Nephron (organoid): ENCODE data around the gene ECD.
A peak's percentile ranks its signal among the peaks of the same experiment; 100 is the strongest.

Experiments
- H3K27ac Mint-ChIP-seq, 3 experiments: 2 replicates each; pipeline ENCODE4 v1.8.0; 2020; ENCODE audit warnings: mixed read lengths in 3 of 3, mild to moderate bottlenecking in 2 of 3, moderate library complexity in 1 of 3
- H3K27me3 Mint-ChIP-seq: 2 replicates; pipeline ENCODE4 v1.8.0; 2021; ENCODE audit warnings: low read depth, mild to moderate bottlenecking, moderate library complexity, mixed read lengths
- H3K36me3 Mint-ChIP-seq: 2 replicates; pipeline ENCODE4 v1.8.0; 2020; ENCODE audit warnings: low read depth, mixed read lengths
- H3K4me1 Mint-ChIP-seq: 2 replicates; pipeline ENCODE4 v1.8.0; 2020; ENCODE audit warnings: mixed read lengths
- H3K4me3 Mint-ChIP-seq, 3 experiments: 2 replicates each; pipeline ENCODE4 v1.8.0; 2020; ENCODE audit warnings: mild to moderate bottlenecking in 3 of 3, mixed read lengths in 3 of 3, moderate library complexity in 2 of 3
- H3K9me3 Mint-ChIP-seq: 2 replicates; pipeline ENCODE4 v1.8.0; 2020; ENCODE audit warnings: mixed read lengths
- TF ChIP-seq, protein P1 (sequence below), 3 experiments: fragments of 200-600 bp; sonication (generic); IDR thresholded peaks; one replicate each; pipeline ENCODE4 v1.5.0; 2021; ENCODE audit warnings: antibody characterized with exemption in 3 of 3; ENCODE audit not compliant: unreplicated experiment in 3 of 3

The ECD gene

DNA sequence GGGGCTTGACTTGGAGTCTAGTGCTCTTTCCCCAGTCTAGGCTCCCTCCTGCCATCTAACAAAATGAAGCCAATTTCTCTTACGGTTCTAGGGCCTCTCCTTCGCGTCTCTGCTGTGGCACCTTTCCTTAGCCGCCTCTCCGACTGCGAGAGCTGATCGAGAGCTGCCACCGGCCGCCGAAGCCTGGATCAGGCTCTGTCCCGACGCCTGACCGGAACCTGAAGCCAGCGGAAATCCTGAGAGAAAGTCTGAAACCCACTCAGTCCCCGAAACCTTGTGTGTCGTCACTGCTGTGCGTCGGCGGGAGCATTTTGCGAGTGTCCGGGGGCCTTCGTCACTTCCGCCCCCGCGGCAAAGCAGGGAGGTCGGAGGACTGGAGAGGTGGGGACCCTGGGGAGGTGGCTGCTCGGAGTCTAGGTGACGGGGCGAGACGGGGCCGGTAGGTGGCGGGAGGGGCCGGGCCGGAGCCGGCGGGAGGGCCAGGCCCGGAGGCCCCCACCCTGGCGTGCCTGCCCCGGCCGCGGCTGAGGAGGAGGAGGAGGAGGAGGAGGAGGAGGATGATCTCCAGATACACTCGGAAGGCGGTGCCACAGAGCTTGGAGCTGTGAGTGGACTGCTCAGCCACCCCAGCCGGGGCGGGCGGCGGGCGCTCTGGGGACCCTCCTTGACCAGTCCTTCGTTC is at the start of gene ECD, which contains the start of gene FAM149B1:
TSS of gene ECD (minus strand) at position 226 of the 682 bp plus-strand sequence. CDS start 4,071 bp downstream, outside the sequence.
TSS of gene FAM149B1 (plus strand) at position 337 of the 682 bp plus-strand sequence. CDS start at position 558, 221 bp downstream.
- H3K9me3 Mint-ChIP-seq: no peaks in the 10 kb centered on the region
- peaks cover 36% of the 10 kb centered on the region for H3K36me3 Mint-ChIP-seq
- H3K4me3 Mint-ChIP-seq: peak within 1 kb of the TSS; percentile 98 to 99 (median 99)
- H3K27me3 Mint-ChIP-seq: no peaks in the 10 kb centered on the region
- H3K4me1 Mint-ChIP-seq: peaks cover 25% of the 10 kb centered on the region
- TF ChIP-seq, protein P1, sequence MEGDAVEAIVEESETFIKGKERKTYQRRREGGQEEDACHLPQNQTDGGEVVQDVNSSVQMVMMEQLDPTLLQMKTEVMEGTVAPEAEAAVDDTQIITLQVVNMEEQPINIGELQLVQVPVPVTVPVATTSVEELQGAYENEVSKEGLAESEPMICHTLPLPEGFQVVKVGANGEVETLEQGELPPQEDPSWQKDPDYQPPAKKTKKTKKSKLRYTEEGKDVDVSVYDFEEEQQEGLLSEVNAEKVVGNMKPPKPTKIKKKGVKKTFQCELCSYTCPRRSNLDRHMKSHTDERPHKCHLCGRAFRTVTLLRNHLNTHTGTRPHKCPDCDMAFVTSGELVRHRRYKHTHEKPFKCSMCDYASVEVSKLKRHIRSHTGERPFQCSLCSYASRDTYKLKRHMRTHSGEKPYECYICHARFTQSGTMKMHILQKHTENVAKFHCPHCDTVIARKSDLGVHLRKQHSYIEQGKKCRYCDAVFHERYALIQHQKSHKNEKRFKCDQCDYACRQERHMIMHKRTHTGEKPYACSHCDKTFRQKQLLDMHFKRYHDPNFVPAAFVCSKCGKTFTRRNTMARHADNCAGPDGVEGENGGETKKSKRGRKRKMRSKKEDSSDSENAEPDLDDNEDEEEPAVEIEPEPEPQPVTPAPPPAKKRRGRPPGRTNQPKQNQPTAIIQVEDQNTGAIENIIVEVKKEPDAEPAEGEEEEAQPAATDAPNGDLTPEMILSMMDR (IDR thresholded peaks at IDR 0.05; ENCODE audit: unreplicated experiment in 3 of 3): no peak
- peak within 1 kb of the TSS; percentile 97 to 99 (median 98) for H3K27ac Mint-ChIP-seq

DNA sequence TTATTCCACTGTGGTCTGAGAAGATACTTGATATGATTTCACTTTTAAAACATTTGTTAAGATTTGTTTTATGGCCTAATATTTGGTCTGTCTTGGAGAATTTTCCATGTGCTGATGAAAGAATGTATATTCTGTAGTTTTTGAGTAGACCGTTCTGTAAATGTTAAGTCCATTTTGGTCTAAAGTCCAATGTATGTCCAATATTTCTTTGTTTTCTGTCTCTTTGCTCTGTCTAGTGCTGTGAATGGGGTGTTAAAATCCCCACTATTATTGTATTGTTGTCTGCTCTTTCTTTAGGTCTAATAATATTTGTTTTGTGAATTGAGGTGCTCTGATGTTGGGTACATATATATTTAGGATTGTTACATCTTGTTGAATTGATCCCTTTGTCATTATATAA is 47.9 kb upstream of the ECD start:
- TF ChIP-seq, protein P1 (IDR thresholded peaks at IDR 0.05; ENCODE audit: unreplicated experiment in 3 of 3): no peak
- H3K4me1 Mint-ChIP-seq: no peaks in the 10 kb centered on the region
- H3K9me3 Mint-ChIP-seq: no peaks in the 10 kb centered on the region
- no peak overlapping the region for H3K4me3 Mint-ChIP-seq
- no peak overlapping the region for H3K27ac Mint-ChIP-seq
- no peaks in the 10 kb centered on the region for H3K27me3 Mint-ChIP-seq
- peaks cover 71% of the 10 kb centered on the region for H3K36me3 Mint-ChIP-seq

DNA sequence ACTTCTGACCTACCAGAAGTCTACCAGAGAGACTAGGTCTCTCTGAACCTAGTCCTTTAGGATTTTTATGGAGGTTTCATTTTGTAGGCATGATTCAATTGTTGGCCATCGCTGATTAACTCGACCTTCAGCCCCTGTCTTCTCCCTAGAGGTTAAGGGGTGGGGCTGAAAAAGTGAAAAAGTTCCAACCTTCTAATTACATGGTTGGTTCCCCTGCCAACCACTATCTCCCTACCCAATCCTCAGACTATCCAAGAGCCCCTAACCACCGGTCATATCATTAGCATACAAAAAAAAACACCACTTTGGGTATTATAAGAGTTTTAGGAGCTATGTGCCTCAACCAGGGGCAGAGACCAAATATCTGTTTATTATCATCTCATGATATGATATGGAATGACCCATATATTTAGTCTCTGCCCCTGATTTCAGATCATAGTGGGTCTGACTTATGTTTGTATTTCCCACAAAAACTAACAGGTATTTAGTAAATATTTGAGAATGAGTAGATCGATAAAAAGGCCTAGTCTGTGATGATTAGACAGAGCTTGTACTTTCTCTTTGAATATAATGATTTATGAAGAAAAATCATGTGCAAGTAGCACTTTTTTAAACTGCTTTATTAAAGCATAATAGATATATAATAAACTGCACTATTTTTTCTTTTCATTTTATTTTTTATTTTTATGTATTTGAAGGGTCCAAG is 43.5 kb upstream of the ECD start:
- H3K4me3 Mint-ChIP-seq: no peak overlapping the region
- H3K27ac Mint-ChIP-seq: peak overlapping the region in 1 of 3 experiments; percentile 76
- no peaks in the 10 kb centered on the region for H3K4me1 Mint-ChIP-seq
- no peaks in the 10 kb centered on the region for H3K27me3 Mint-ChIP-seq
- no peaks in the 10 kb centered on the region for H3K9me3 Mint-ChIP-seq
- TF ChIP-seq, protein P1 (IDR thresholded peaks at IDR 0.05; ENCODE audit: unreplicated experiment in 3 of 3): no peak
- peaks cover 55% of the 10 kb centered on the region for H3K36me3 Mint-ChIP-seq

DNA sequence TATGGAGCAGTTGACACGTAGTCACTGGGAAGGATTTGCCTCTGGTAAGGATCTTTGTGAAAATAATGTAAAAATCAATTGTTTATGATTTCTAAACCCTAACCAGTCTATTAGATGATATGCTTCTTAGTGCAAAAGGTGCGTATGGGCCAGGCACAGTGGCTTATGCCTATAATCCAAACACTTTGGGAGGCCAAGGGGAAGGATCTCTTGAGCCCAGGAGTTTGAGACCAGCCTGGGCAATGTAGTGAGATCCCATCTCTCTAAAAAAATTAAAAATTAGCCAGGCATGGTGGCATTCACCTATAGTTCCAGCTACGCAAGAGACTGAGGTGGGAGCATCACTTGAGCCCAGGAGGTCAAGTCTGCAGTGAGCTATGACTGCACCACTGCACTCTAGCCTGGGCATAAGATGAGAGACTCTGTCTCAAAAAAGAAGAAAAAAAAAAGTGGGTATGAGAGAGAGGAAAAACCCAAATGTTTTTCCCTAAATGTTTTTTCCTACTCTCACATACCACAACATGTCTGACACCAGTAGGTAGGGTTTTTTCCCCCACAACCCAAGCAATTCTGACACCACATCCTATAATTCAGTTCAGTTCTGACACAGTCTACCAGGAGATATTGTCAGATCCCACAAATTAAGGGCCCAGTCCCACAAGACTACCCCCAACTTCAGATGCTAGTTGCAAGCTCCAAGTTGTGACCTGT is 42.7 kb upstream of the ECD start:
- Mint-ChIP-seq H3K36me3 (peaks cover 56% of the 10 kb centered on the region), H3K27ac (peak overlapping the region in 1 of 3 experiments; percentile 93), H3K4me1 (no peaks in the 10 kb centered on the region), H3K9me3 (peaks cover 6% of the 10 kb centered on the region), H3K27me3 (no peaks in the 10 kb centered on the region), H3K4me3 (no peak overlapping the region)
- TF ChIP-seq, protein P1 (IDR thresholded peaks at IDR 0.05; ENCODE audit: unreplicated experiment in 3 of 3): no peak

DNA sequence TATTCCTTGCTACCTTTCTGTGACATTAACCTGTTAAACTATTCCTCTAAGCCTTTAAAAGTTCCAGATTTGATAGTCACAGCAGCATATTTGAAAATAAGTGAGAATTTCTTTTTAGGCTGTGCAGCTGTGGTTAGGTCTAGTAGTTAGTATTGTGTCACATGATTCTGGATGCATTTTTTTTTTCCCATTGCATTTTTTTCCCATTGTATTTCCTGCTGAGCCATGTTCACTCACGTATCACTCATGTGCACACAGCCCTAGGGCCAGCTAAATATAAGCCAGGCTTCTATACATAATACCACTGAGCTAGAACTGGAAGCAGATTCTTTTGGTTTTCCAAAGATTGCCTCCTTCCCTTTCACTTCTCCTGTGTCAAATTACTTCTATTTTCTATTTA is 41.9 kb upstream of the ECD start:
- Mint-ChIP-seq H3K27ac (peak overlapping the region in 1 of 3 experiments; percentile 93), H3K36me3 (peaks cover 62% of the 10 kb centered on the region), H3K4me1 (no peaks in the 10 kb centered on the region), H3K27me3 (no peaks in the 10 kb centered on the region), H3K4me3 (no peak overlapping the region), H3K9me3 (peaks cover 6% of the 10 kb centered on the region)
- TF ChIP-seq, protein P1 (IDR thresholded peaks at IDR 0.05; ENCODE audit: unreplicated experiment in 3 of 3): no peak
